Heart left ventricle (tissue), 13 donors: Measurements from ENCODE around the gene ELMOD1.

Source experiments
- POLR2A ChIP-seq, 2 donors: fragments of 450-650 bp; IDR thresholded peaks; one replicate each; pipeline ENCODE4 v1.6.1; 2017; ENCODE audit warnings: antibody characterized with exemption in 2 of 2, mild to moderate bottlenecking in 2 of 2, moderate library complexity in 2 of 2
- TF ChIP-seq, protein P1 (sequence below), 12 donors: fragments of 200-600 bp; sonication (generic) in 4 of 12; IDR thresholded peaks; one replicate each; pipeline versions ENCODE4 v1.5.0 to v1.8.0; 2018 to 2022; ENCODE audit warnings: antibody characterized with exemption in 12 of 12, mild to moderate bottlenecking in 5 of 12
- donor health status: ischemic (EF 13 %, LVEDD 7.1; RV severe dilation, severe dysfunction).
- donor health status: DM: no; HTN: yes; CAD: no.
- donor health status: DM: no; HTN: no; CAD: no.
- donor health status: ischemic (EF 25% LVEDD 6.9; RV normal size, moderate dysfunction).
- donor health status: ischemic (EF 25% LVEDD 5.7; RV mildly dilated, moderate dysfunction).
- donor health status: ischemic (EF 35%, LVEDD 5.7; RV mildly dilated, moderate dysfunction).
- donor health status: nonischemic (EF 11% LVEDD 7.7; RV severe dilation, severe dysfunction).
- donor health status: DM: yes; HTN: yes; CAD: no.
- donor health status: PGD.
- donor health status: ischemic (EF 29% LVEDD 5.4; RV normal size, mild dysfunction).
- donor health status: nonischemic (EF 23%, LVEDD 6.1; RV moderate dilation, normal function).

- TF ChIP-seq, protein P1, sequence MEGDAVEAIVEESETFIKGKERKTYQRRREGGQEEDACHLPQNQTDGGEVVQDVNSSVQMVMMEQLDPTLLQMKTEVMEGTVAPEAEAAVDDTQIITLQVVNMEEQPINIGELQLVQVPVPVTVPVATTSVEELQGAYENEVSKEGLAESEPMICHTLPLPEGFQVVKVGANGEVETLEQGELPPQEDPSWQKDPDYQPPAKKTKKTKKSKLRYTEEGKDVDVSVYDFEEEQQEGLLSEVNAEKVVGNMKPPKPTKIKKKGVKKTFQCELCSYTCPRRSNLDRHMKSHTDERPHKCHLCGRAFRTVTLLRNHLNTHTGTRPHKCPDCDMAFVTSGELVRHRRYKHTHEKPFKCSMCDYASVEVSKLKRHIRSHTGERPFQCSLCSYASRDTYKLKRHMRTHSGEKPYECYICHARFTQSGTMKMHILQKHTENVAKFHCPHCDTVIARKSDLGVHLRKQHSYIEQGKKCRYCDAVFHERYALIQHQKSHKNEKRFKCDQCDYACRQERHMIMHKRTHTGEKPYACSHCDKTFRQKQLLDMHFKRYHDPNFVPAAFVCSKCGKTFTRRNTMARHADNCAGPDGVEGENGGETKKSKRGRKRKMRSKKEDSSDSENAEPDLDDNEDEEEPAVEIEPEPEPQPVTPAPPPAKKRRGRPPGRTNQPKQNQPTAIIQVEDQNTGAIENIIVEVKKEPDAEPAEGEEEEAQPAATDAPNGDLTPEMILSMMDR (IDR thresholded peaks at IDR 0.05), result no peak
- no peak for TF ChIP-seq POLR2A (IDR thresholded peaks at IDR 0.05)
Observed at GRCh38 chr11:107549954-107550285, 41.0 kb upstream of the ELMOD1 start.
